NCI-H82 treated with DMSO at 0.1 percent for 48 hours (cell line): ENCODE data around the gene COMTD1.
A peak's percentile ranks its signal among the peaks of the same experiment; 100 is the strongest.

ENCODE experiments used
- DNase-seq: peaks from one replicate; lab custom pipeline; 2025; ENCODE audit not compliant: unreplicated experiment; lab: John Stamatoyannopoulos, UW

The COMTD1 gene

DNA sequence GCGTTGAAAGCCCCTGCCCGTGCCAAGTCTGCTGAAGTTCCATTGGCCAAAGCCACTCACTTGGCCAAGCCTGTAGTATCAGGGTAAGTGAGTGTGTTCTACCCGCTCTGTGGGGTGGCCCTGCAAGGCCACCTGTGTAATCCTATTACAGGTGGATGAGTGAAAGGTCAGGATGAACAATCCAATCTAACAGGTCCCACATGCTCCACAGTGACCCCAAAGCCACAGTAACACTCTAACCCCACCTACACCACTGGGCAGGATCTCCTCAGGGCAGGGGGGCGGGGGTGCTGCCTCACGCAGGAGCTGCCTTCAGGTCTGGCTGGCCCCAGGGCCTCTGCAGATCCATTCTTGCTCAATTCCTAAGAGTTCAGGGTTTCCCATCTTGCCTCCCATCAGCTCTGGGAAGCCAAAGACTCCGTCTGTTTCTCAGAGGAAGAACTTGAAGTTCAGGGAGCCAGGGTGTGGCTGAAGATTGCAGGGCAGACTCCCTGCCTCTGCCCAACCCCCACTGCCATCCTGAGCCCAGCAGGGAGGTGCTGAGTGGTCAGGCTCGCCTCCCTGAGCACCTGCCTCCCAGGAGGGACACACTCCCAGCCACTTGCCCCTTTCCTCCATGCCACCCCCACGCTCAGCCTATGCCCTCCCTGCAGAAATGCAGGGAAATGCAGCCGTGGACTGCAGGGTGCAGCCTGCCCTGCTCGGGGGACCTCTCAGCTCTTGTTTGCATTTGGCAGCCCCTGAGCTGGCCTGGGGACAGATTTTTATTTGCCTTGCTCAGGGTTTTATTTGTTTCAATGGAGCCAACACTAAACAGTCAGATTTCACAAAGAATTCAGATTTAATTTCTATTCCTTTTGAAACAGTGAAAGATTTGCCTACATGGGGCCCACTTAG, 9.8 kb upstream of the COMTD1 start:
- no peak for DNase-seq

DNA sequence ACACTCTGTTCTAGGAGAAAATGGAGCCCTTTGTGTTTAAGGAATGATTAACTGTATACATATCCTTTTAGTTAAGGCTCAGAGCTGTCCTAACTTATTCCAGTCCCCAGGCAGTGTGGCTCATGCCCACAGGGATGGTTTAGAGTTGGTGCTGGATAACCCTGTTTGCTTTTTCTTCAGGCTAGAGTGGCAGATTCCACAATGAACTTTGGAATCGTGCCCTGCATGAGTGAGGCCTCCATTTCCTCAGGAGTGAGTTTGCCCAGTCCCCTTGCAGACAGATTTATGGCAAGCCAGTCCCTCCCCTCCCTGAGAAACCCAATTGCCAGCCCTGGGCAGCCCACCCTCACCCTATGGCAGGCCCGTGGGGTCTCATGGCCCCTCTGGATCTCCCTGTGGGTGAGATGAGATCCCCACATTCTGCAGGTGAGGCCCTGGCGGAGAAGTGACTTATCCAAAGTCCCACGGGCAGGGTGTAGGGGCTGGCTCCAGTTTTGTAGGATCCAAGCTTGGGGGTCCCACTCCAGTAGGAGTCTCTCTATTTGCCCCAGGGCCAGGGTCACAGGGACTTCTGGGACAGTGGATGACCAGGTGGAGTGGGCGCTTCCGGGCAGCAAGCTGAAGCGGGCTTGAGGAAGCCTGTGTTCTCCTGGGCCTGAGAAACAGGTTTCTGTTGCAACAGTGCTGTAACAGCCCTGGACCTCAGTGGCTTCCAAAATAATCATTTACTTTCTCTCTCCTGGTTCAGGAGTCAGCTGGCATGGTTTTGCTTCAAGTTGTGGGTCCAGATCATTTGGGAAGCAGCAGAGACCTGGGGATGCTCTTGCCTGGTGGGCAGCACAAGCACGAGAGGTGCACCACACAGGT, 9.0 kb upstream of the COMTD1 start:
- DNase-seq: no peak

DNA sequence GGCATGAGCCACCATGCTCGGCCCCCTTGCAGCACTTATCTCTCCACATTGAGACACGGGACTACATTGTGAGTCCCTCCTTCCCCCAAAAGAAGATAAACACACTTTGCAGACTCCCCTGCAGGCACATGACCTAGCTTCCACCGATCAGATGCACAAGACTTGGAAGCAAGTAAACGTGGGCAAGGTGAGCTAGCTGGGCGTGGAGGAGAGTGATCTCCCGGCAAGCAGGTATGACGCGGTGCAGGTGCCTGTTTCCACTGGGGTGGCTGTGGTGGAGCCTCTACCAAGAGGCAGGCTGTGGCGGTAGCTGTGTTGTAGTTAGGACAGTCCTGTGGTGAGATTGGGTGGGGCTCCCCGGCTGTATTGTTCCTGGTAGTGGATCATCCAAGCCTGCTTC, 7.7 kb upstream of the COMTD1 start:
- no peak for DNase-seq

DNA sequence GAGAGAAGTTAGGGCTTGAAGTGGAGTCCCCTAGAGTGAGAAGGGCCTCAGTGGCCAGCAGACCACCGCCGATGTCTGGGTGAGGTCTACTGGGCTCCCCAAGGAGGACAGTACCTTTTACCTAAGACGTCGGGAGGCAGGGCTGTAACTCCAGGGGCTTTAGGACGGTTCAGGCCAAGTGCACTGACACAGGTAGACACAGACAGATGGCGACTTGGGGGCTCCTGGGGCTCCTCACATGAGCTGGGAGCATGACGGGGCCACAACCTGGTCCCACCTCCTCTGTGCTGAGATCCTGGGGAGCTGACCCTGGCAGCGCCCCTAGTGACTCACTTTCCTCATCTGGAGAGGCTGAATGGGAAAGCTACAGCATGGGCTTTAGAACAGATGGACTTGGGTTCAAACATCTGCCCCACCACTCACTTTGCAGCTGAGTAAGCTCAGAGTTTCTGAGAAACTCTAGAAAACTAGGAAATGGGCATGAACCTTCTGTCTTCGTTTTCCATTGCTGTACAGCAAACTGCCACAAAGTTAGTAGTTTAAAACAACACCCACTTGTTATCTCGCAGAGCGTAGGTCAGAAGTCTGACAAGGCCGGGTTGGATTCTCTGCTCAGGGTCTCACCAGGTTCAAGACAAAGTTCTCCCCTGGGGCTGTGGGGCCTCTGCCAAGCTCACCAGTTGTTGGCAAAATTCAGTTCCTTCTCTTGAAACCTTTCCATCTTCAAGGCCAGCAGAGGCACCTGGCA, 4.7 kb upstream of the COMTD1 start:
- no peak for DNase-seq

DNA sequence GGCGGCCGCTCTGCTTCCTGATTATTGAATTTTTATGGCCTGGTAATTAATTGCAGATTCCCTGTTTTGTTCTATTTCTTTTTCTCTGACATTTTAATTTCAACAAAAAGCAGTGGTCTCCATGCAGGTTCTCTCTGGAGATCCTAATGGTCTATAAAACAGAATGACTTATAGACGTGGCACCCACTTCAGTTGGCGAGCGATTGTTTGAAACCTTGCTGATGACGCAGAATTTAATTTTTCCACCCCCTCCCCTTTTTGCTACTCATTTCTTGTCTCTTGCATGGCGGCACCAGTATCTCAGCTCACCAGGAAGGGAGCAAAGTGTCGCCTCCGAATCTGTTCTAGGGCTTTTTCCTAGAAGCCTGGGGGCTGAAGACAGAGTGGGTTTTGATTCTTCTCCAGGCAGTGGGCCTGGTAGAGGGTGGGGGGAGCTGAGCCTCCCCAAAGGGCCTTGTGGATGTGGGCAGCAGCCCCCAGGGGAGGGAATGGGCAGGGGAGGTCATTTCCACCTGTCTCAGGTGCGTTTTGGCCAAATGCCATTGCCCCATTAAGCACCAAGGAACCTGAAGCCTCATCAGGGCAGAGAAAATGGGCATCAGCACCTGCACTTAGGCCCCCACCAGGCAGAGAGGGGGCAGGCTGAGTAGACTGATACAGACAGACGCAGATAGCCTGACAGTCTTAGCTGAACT, 3.5 kb upstream of the COMTD1 start:
- DNase-seq: no peak

DNA sequence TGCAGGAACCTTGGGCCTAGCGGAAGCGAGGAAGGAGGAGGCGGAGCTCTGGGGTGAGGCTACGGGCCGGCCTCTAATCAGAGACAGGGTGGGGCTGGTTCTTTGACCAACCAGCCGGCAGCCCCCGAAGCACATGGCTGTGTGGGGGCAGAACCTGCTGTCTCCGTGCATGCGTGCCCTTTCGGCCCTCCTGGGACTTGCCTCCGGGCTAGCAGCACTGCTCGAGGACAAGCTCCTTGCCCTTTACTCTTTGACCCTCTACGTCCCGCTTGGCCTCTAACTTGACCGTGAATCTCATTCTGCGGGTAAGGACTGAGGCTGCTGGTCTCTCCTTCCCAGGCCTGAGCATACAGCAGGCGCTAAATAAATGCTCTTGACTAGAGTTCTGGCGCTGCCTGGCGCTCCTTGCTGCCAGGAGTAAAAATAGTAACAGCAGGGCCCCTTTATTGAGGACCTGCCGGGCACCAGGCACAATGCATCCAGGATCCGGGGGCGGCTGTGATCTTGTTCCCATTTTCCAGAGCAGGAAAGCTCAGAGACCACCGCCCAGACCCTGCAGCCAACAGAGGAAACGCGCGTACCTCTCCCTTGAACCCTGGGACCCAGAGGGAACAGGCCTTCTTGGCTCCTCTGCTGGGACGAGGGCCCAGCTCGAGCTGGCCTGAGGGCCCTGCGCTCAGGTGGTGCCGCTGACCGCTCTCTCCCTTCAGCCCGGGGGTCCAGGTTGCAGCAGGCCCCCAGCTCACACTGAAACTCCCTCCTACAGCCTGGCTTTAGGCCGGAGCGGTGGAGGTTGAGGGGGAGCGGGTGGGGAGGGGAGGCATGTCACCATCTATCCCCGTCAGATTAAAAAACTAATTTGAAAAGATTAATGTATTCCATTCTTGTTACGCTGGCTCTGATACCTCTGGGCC, 2.7 kb upstream of the COMTD1 start:
- DNase-seq: no peak

DNA sequence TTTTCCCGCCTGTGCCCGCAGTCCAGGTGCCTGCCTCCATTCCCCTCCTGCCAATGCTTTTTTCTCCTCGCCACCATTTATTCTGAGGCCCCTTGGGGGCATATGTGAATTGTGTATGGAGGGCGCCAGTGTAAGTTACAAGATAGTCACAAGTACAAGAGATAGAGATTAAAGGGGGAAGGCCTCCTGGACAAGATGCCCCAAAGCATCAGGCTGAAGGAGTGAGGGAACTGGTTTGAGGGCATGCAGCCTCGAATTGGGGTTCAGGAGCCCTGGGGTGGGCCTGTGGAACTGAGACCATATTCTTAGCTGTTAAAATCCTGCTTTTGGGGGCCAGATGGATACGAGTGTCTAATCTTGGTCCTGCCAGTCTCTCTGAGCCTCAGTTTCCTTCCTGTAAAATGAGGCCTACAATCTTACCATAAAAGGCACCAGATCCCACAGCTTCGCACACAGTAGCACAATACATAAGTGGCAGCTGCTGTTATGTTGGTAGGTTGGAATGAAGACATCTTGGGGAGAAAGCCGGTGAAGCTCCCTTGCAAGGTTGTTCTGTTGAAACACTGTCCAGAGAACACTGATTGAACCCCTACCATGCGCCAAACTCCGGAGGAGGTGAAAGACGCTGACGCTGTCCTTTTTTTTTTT, 545 bp upstream of the COMTD1 start:
- DNase-seq: no peak

DNA sequence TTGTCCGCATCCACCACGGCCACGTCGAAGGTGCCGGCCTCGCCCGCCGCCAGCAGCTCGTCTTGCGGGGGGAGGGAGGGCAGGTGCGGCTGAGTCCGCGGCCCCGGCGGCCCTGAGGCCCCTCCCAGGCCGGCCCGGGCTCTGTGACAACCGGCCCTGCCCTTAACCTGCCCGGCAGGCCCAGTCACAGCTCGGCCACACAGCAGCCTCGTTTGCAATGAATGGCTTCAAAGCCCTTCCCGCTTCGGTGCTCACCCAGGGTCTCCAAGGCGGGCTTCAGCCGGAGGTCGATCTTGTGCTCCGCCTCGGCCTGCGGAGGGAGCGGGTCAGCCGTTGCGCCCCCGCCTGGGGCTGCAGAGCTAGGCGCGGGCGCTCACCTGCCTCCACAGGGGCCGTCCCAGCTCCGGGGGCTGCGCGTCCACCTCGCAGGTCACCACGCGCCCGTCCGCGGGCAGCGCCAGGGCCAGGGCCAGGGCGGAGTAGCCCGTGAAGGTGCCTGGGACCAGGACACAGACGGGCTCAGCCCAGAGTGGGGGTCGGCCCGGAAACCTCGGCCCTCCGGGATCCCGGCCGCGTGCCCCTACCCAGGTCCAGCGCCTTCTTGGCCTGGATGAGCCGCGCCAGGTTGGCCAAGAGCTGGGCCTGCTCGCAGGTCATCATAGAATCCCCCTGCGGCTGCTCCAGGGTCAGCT, 928 bp downstream of the COMTD1 start:
- no peak for DNase-seq

DNA sequence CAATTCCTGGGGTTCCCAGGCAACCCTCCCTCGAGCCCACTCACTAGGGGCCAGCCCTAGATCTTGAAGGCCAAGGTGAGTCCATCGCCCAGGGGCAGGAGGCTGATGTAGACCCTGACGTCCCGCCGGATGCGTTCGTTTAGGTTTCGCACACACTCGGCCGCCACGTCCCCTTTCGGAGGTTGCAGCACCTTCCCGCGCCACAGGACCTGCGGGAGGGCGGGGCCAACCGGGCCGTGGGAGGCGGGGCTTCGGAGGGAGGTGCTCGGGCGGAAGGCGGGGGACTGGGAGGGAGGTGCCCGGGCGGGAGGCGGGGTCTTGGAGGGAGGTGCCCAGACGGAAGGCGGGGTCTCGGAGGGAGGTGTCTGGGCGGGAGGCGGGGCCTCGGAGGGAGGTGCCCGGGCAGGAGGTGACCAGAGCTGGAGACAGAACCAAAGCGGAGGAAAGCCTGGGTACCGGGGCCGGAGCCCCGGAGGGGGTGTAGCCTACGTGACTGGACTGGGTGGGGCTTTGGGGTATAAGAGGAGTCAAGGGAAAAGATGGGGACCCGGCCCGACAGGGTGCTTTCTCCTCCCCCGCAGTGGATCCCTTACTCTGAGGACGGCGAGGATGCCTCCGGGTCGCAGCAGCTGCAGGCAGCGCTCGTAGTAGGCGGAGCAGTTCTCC, 1.6 kb downstream of the COMTD1 start:
- peak; percentile 81 for DNase-seq

DNA sequence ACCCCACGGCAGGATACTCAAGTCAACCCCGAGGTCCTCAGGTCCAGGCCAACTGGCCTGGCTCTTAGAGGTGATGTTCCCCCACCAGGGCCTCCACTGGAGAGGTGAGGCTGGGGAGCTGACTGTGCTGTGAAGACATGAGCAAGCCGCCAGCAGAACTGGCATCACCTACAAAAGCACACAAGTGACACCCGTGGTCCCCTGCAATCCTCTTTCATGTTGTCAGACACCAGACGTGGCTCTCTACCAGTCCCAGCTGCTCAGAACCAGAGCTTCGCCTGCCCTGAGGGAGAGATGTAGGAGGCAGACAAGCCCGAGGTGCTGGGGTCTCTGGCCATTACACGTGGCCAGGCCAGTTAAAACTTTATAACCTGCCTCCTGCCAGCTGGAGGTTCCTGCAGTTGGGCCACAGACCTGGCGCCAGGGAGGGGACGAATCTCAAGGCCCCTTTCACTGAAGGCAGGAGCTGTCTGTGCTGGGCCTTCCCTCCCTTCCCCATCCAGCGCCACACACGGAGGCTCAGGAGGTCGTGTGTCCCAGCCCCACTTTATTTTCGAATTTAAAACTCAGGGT, 2.2 kb downstream of the COMTD1 start:
- DNase-seq: no peak

DNA sequence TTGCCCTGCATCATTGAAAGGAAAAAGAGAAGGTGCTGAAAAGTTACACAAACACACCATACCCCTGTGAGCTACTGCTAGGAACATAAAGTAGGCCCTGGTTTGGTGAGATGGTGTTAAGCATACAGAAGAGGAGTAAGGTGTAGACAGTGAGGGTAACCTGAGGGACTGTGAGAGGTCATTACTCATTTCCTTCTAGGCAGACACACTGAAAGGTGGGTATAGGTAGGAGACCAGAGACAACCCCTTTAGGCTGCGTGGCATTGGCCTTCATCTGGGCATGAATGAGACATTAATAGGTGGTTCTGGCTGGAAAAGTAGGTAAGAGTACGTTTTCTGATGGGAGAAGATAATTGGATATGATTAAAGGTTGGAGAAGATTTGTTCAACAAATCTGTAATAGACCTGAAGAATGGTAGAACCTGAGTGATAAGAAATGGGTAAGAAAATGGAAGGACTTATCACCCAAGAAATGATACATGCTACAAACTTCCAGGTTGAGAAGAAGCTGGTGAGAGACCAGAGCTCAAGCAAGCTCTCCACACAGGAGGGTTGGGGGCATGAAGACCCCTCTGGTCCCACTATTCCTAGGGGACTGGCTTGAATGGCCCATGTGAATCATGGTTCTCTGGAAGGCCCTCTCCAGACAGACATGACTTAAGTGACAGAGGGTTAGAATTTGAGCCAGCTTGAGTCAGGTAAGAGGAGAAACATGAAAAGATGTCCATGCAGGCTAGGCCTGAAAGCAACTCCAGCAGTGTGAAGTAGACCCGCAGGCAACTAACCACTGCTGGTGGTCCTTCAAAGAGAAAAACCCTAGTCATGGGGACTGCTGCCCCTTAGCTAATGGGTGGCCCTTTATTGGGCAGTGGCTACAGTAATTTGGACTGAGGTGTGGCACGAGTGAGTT, 3.8 kb downstream of the COMTD1 start:
- no peak for DNase-seq

DNA sequence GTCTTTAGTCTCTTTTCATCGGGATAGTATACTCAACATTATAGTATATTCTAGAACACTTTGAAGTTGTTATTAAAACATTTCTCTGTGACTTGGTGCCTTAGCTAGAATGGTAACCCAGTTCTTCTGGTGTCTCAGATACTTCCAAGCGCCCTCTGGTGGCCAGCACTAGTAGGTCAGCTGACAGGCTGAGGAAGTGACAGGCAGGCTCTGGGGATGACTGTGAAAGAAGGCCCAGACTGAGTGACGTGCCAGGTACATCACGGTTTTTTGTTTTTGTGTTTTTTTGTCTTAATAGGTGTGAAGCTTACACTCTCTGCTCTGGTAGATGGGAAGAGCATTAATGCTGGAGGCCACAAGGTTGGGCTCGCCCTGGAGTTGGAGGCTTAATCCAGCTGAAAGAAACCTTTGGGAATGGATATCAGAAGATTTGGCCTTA, 5.1 kb downstream of the COMTD1 start:
- peak; percentile 45 for DNase-seq

DNA sequence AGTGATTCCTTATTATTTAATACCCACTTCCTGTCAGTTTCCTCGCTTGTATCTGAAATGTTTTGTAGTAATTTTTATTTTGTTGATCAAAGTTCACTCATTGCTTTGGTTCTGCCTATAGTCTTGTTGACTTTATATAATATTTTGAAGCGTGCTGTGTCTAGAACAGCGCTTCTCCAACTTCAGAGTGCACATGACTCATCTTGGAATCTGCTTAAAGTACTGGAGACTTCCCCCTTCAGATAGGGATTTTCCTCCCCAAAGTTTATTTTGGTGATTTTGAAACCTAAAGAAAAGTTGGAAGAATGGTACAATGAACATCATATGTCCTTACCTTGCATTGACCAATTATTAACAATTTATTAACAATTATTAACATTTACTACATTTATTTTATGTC, 5.8 kb downstream of the COMTD1 start:
- DNase-seq: no peak

DNA sequence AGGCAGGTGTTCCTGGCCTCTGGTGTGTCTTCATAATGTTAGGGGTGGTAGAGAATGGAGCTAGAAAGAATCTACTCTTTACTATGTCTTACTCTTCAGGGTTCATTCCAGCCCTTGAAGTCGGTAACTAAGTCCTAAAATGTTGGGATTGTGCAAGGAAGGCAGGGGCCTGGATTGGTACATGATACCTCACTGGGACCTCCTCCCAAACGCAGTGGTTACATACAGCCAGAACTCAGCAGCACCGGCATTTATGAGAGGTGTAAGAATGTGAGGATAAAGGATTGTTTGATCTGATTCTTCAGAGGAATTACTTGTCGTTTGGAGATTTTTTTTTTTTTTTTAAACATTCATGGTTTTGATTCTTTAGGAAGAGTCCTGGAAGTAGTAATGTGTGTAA, 6.9 kb downstream of the COMTD1 start:
- DNase-seq: no peak

DNA sequence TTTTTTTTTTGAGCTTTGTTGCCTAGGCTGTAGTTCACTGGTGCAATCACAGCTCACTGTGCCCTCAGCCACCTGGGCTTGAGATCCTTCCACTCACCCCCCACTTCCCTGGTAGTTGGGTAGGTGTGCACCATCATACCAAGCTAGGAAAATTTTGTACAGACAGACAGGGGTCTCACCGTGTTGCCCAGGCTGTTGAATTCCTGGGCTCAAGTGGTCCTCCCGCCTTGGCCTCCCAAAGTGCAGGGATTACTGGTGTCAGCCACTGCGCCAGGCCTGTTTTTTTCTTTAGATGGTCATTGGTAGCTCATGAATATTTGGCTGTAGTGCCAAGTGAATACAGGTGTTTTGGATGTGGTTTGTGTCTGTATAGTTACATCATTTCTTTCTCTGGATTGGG, 7.5 kb downstream of the COMTD1 start:
- DNase-seq: no peak

DNA sequence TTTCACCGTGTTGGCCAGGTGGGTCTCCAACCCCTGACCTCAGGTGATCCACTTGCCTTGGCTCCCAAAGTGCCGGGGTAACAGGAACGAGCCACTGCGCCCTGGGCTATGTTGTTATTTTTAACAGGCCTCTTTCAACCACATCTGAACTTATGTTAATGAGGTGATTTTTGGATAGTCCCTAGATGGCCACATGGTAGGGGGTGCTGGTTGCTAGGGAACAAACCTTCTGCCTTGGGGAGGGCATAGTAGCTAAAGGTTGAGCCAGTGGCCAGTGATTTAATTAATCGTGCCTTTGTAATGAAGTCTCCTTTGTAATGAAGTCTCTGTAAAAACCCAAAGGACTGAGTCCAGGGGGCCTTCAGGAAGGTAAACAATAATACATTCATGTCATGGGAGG, 9.1 kb downstream of the COMTD1 start:
- no peak for DNase-seq

DNA sequence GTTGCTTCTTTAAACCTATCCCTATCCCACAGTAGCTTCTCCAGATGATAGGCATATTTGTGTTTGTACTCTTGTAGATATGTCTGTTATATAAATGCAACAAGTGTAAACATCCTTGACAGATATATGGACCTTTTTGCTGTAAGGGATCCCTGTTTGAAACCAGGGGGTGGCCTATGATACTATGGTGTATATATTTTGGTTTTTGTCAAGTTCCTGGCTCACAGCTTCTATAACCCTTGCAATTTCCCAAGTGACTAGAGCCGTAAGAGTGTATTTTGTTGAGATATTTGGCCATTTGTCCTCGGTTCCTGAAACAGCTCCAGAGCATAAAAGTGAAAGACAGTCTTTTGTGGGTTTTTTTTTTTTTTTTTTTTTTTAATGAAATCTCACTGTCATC, 9.7 kb downstream of the COMTD1 start:
- no peak for DNase-seq
